Fibroblast of gingiva (primary cell): ENCODE results near the gene TMEM14C.

Source experiments
- DNase-seq: peaks from one replicate; pipeline ENCODE4 v3.0.0-alpha.2; 2011; ENCODE audit warnings: low read depth

TMEM14C gene

GRCh38 chr6:10722820-10723566 is at the start of gene TMEM14C:
Gene TMEM14C (plus strand): TSS chr6:10723070. CDS start chr6:10724614, 1,544 bp downstream.
- peak; percentile 99 for DNase-seq

GRCh38 chr6:10676403-10676802 is 46.5 kb upstream of the TMEM14C start:
- DNase-seq: no peak

- DNase-seq: no peak
Measured at GRCh38 chr6:10678456-10678855, 44.4 kb upstream of the TMEM14C start.

GRCh38 chr6:10681795-10682194 is 41.1 kb upstream of the TMEM14C start:
- no peak for DNase-seq

GRCh38 chr6:10682355-10682988 is 40.4 kb upstream of the TMEM14C start:
- no peak for DNase-seq

GRCh38 chr6:10684618-10685017 is 38.3 kb upstream of the TMEM14C start:
- DNase-seq: no peak

- DNase-seq: no peak
Measured at GRCh38 chr6:10685092-10685915, 37.6 kb upstream of the TMEM14C start.

- no peak for DNase-seq
Measured at GRCh38 chr6:10686901-10687300, 36.0 kb upstream of the TMEM14C start.

GRCh38 chr6:10687582-10687981 is 35.3 kb upstream of the TMEM14C start:
- no peak for DNase-seq

GRCh38 chr6:10690651-10691445 is 32.0 kb upstream of the TMEM14C start:
- DNase-seq: no peak

GRCh38 chr6:10692965-10693538 is 29.8 kb upstream of the TMEM14C start:
- DNase-seq: no peak

- DNase-seq: peak; percentile 94
Measured at GRCh38 chr6:10694302-10695085, 28.4 kb upstream of the TMEM14C start, which contains the start of the genes C6orf52 and PAK1IP1. Gene C6orf52 (minus strand): TSS chr6:10694616. CDS start chr6:10687550, 7,066 bp downstream. Gene PAK1IP1 (plus strand): TSS chr6:10694972. CDS start chr6:10694986, 14 bp downstream.

- no peak for DNase-seq
Measured at GRCh38 chr6:10695086-10695657, 27.7 kb upstream of the TMEM14C start.

GRCh38 chr6:10696655-10697054 is 26.2 kb upstream of the TMEM14C start:
- no peak for DNase-seq

- DNase-seq: no peak
Measured at GRCh38 chr6:10713962-10714361, 8.9 kb upstream of the TMEM14C start.

- no peak for DNase-seq
Measured at GRCh38 chr6:10719296-10719963, 3.4 kb upstream of the TMEM14C start.

GRCh38 chr6:10719964-10720264 is 3.0 kb upstream of the TMEM14C start:
- DNase-seq: no peak

- peak; percentile 15 for DNase-seq
Measured at GRCh38 chr6:10720265-10720959, 2.5 kb upstream of the TMEM14C start.
